ENCODE data around the gene OSM.

The OSM gene

GRCh38 chr22:30247561-30247960 lies 19.1 kb downstream of the OSM start:
- TF ChIP-seq CTCF (IDR thresholded peaks at IDR 0.05) = no peak

- TF ChIP-seq CTCF (IDR thresholded peaks at IDR 0.05) = no peak
Observed at GRCh38 chr22:30246814-30247376, 19.8 kb downstream of the OSM start.

GRCh38 chr22:30245985-30246813 lies 20.5 kb downstream of the OSM start, which contains the start of gene LIF:
Gene LIF (minus strand): TSS chr22:30246759. CDS start chr22:30246695, 64 bp downstream.
- no peak; the same call in 1 of the 2 replicates for TF ChIP-seq CTCF (IDR thresholded peaks at IDR 0.05)

GRCh38 chr22:30245181-30245984 lies 21.3 kb downstream of the OSM start:
- no peak for TF ChIP-seq CTCF (IDR thresholded peaks at IDR 0.05)

- TF ChIP-seq CTCF (IDR thresholded peaks at IDR 0.05) = no peak
Observed at GRCh38 chr22:30244641-30245040, 22.0 kb downstream of the OSM start.

GRCh38 chr22:30244066-30244465 lies 22.6 kb downstream of the OSM start:
- no peak for TF ChIP-seq CTCF (IDR thresholded peaks at IDR 0.05)

- no peak for TF ChIP-seq CTCF (IDR thresholded peaks at IDR 0.05)
Observed at GRCh38 chr22:30243661-30244060, 23.0 kb downstream of the OSM start.
